ENCODE results near the gene HSPB2. TPM values are rescaled to one million over a fixed set of nuclear protein-coding genes. Genes with fewer than 3 reads are reported as not detected.
"Not testable (repeated sequence)": the region's sequence is repeated elsewhere in the genome, so short reads cannot be mapped to it uniquely, and the experiment has no call there.

HSPB2 gene
- 2.1 TPM for polyA plus RNA-seq (ENCODE audit: insufficient read length)
- long read RNA-seq, donor 1, transcript HSPB2-201 (2 exons, 1,335 nt): major isoform, 7 of 7 reads
- long read RNA-seq, donor 1, partial matches to known transcripts: 0 of 7 reads
- long read RNA-seq, donor 1, other reads (novel, unspliced or antisense): 0 of 7 reads
- long read RNA-seq, donor 2, transcript HSPB2-201 (2 exons, 1,335 nt): major isoform, 5 of 5 reads
- long read RNA-seq, donor 2, partial matches to known transcripts: 0 of 5 reads
- long read RNA-seq, donor 2, other reads (novel, unspliced or antisense): 0 of 5 reads
- long read RNA-seq, donor 3, transcript HSPB2-201 (2 exons, 1,335 nt): major isoform, 8 of 8 reads
- long read RNA-seq, donor 3, partial matches to known transcripts: 0 of 8 reads
- long read RNA-seq, donor 3, other reads (novel, unspliced or antisense): 0 of 8 reads
- long read RNA-seq, donor 4, partial matches to known transcripts: 0 of 1 reads
- long read RNA-seq, donor 4, other reads (novel, unspliced or antisense): 0 of 1 reads
- long read RNA-seq, donor 5, transcript HSPB2-201 (2 exons, 1,335 nt): major isoform, 9 of 9 reads
- long read RNA-seq, donor 5, partial matches to known transcripts: 0 of 9 reads
- long read RNA-seq, donor 5, other reads (novel, unspliced or antisense): 0 of 9 reads
- long read RNA-seq, donor 6, transcript HSPB2-201 (2 exons, 1,335 nt): major isoform, 8 of 52 reads
- long read RNA-seq, donor 6, partial matches to known transcripts: 39 of 52 reads
- long read RNA-seq, donor 6, other reads (novel, unspliced or antisense): 5 of 52 reads
- long read RNA-seq, donor 7, transcript HSPB2-201 (2 exons, 1,335 nt): major isoform, 15 of 20 reads
- long read RNA-seq, donor 7, partial matches to known transcripts: 5 of 20 reads
- long read RNA-seq, donor 7, other reads (novel, unspliced or antisense): 0 of 20 reads
- long read RNA-seq, donor 8, partial matches to known transcripts: 0 of 1 reads
- long read RNA-seq, donor 8, other reads (novel, unspliced or antisense): 0 of 1 reads

GRCh38 chr11:111912535-111912934 lies at the start of gene HSPB2:
TSS of gene HSPB2 (plus strand) at chr11:111912734. CDS start at chr11:111912830, 96 bp downstream.
- no peak for DNase-seq

DNA sequence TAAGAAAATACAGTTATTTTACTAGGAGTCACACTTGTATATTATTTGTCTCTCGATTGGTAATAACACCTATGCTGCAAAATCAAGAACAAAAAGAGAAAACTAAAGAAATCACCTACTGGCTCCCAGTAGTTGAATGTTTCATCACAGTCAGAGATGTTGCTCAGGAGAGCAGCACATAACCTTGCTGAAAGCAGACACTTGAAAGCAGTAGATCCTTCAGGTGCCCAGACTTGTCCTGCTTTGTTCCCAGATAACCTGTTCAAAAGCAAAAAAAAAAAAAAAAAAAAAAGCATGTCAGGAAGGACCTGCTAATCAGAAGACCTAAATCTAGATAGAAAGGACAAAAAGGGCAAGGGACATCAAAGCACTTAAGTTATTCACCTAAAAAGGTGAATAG lies 42.4 kb upstream of the HSPB2 start:
- DNase-seq: no peak

- no peak for DNase-seq
Measured at GRCh38 chr11:111870522-111870885, 42.0 kb upstream of the HSPB2 start.

GRCh38 chr11:111870886-111871692 lies 41.4 kb upstream of the HSPB2 start, which contains the start of gene ALG9:
TSS of gene ALG9 (minus strand) at chr11:111871581. CDS start at chr11:111871482, 99 bp downstream.
- DNase-seq: peak; percentile 83

DNA sequence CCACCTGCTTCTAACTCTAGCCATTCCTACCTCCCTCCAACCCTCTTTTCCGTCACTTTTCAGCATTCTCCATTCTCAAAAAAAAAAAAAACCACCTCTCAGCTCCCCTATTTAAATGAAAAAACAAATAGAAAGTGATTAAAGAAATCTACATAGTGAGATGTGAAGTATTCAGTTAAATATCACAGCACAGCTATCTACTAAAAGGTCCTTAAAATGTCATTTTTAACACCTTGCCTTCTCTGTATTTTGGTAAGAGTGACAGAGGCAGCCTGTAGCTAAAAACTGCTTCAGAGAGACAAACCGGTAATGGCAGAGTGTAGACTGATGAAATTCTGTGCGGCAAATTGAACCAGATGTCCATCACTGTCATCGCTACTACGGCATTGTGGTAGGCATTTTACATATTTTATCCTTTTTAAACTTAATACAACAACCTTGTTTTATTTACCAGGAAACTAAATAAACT lies 40.8 kb upstream of the HSPB2 start:
- no peak for DNase-seq

GRCh38 chr11:111878385-111878848 lies 34.1 kb upstream of the HSPB2 start:
- no peak for DNase-seq

GRCh38 chr11:111878849-111879636 lies 33.5 kb upstream of the HSPB2 start, which contains the start of the genes CFAP68 and FDXACB1:
TSS of gene CFAP68 (plus strand) at chr11:111879541. CDS start at chr11:111879561, 20 bp downstream.
TSS of gene FDXACB1 (minus strand) at chr11:111879165. CDS start at chr11:111879132, 33 bp downstream.
- peak; percentile 98 for DNase-seq

GRCh38 chr11:111879637-111879960 lies 32.9 kb upstream of the HSPB2 start:
- DNase-seq: no peak

DNA sequence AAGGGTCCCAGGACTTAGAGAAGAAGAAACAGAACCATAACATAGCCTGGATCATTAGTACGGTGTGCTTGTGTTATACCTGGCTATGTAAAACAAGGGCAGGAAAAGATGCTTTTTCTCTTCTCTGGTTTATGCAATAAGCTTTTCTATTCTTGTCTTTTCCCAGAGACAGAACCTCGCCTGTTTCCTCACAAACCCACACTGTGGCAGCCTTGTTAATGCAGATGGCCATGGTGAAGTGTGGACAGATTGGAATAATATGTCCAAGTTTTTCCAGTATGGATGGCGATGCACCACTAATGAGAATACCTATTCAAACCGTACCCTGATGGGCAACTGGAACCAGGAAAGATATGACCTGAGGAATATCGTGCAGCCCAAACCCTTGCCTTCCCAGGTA lies 30.3 kb upstream of the HSPB2 start:
- DNase-seq: no peak

GRCh38 chr11:111885053-111885452 lies 27.5 kb upstream of the HSPB2 start:
- DNase-seq: not testable (repeated sequence)

GRCh38 chr11:111886032-111886431 lies 26.5 kb upstream of the HSPB2 start:
- no peak for DNase-seq

DNA sequence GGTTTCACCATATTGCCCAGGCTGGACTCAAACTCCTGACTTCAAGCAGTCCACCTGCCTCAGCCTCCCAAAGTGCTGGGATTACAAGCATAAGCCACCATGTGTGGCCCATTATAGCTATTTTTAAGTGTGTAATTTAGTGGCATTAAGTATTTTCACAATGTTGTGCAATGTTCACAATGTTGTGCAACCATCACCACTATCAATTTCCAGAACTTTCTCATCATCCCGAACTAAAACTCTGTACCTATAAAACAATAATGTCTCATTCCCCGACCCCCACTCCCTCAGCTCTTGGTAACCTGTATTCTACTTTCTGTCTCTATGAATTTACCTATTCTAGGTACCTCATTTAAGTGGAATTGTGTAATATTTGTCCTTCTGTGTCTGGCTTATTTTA lies 25.7 kb upstream of the HSPB2 start:
- DNase-seq: no peak

DNA sequence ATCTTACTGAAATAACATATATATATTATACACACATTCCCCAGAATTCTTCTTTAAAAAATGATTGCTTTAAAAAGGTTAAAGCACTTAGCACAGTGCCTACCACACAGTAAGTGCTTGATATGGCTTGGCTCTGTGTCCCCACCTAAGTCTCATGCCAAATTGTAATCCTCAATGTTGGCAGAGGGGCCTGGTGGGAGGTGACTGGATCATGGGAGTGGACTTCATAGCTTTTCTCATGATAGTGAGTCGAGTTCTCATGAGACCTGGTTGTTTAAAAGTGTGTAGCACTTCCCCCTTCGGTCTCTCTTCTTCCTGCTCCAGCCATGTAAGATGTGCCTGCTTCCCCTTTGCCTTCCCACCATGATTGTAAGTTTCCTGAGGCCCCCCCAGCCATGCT lies 7.1 kb upstream of the HSPB2 start:
- DNase-seq: no peak

DNA sequence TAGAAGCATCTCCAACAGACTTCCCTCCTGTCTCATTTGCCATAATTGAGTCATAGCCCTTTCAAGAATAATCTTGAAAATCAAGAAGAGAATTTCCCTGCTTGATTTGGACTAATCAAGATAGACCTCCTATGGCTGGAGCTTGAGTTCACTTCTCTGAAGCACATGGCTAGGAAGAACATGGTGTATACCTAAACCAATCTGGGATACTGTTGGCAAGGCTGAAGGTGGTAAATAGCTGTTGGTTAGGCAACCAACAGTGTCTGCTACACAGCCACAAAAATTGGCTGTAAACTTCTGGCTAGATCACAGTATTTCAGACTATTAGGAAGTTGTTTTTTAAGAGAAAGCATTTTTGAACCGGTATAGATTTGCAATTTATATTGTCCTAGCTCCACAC lies 5.9 kb upstream of the HSPB2 start:
- DNase-seq: no peak

- no peak for DNase-seq
Measured at GRCh38 chr11:111908639-111909305, 3.8 kb upstream of the HSPB2 start.

DNA sequence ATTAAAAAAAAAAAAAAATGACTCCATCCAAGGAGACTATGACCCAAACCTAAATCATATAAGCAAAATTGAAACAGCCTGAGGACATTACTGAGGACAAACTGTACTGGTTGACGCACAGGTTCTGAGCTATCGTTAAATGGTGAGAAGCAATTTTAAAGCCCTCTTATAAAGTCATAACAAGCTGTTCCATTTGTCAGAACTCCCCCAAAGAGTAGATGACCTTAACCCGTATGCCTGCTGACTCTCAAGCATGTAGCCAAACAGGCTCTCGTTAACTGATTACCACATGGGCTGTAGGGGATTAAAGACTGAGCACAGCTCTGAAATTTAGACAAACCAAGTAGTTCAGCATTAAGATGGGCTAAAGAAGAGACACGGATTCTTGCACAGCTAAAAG lies 3.2 kb upstream of the HSPB2 start:
- no peak for DNase-seq

DNA sequence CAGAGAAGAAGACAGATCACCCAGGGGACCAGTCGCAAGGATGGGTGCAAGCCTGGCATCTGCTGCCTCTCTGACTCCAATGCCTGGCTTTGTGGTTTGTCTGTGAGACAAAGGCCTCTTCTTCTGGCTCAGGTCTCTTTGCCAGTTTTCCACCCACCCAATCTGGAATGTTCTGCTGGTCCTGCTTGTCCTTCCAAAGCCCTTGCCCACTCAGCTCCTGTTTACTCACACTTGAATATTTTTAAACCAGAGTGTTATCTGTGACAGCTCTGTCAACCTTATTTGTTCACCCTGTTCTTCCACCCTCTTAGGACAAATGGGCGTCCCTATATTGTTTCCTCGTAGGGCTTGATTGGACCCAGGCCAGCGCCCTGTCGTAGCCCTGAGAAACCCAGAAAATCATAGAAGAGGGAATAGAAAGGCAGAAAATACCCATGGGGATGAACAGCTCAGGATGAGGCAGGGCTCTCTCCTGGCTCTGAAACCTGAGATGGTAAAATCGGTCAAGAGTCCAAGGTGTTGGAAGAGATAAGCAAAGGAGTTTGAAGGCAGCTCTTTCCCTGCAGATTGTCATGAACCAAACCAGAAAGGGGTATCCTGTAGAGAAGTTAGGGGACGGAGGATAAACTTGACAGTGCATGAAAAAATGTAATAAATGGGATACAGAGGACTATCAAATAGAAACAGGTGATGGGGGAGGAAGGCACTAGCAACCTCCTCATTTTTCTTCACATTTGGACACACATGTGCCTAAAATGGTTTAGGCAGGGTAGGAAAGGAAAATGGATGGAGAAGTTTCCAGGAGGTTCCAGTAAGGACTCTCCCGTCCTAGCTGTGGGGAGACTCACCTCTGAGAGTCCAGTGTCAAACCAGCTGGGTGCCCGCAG lies 1.6 kb upstream of the HSPB2 start:
- DNase-seq: no peak

DNA sequence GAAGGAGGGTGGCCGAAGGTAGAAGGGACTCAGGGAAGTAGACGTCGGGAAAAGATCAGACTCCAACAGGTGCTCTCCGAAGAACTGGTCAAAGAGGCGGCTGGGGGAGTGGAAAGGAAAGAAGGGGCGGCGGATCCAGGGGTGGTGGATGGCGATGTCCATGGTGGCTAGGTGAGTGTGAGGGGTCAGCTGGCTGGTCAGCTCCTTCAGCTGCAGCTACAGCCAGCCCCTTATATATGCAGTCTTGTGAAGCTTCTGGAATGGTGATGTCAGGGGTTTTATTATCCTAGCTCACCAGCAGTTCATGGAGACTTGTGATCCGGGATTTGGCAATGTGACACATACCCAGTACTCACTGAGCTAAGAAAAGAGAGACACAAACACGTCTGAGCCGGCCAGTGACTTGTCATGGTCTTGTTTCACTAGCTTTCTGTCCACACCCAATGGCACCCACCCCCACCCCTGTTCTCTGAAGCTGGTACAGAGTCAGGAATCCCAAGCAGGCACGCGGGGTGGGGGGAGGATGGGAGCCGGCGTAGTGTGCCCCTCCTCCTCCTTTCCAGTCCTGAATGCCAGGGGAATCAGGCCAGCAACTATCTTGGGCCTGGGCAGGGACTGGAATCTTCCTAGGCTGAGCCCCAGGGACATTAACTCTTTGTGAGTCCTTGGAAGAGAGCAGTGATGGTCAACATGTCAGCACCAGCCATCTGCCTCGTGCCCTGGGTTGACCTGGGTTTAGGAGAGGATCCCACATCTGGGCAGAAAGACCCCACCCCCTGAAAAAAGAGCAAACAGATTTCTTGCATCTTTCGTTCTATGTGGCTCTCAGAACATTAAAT lies 752 bp upstream of the HSPB2 start, which contains the start of gene CRYAB:
Gene CRYAB (minus strand): TSS at position 208 of the 839 bp plus-strand sequence. CDS start 46 bp downstream, at position 162.
- peak; percentile 66 for DNase-seq
